ENCODE data around the gene SRP19.
A peak's percentile ranks its signal among the peaks of the same experiment; 100 is the strongest.
"Not testable (repeated sequence)": the region's sequence is repeated elsewhere in the genome, so short reads cannot be mapped to it uniquely, and the experiment has no call there.

The SRP19 gene

DNA sequence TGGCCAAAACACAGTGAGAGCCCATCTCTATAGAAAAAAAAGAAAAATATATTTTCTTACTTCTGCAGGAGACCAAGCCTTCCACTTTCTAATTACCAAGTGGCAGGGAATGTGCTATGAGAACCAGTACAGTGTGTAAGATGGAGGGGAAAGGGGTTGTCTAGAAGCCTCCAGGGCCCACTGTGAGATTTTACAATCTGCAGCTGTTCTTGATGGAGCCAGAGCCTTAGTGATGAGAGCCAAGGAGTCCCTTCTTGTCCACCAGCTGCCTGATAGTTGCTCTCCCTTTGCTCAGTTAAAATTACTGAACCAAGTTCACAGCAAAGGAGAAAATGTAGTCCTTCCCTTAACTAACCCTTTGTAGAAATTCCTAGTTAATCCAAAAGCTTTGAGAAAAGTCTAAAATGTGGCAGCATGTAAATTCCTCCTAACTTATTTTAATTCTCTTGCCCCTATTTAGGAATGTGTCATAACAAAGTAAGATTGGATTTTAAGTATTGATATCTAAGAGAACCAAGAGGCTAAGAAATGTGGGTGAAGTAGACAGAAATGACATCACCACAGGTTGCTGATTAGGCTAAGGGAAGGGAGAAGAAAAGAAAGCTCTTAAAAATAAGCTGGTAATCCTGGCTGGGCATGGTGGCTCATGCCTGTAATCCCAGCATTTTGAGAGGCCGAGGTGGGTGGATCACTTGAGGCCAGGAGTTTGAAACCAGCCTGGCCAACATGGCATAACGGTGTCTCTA, 19.3 kb downstream of the SRP19 start:
- no peaks in the 10 kb centered on the region for H3K9me3 Mint-ChIP-seq
- H3K27me3 Mint-ChIP-seq = no peaks in the 10 kb centered on the region
- CTCF ChIA-PET = interaction anchor here (0.9 to 1.5 kb wide), 6 partner anchors 32 to 116 kb away, joined by 3 to 7 read pairs (median 3); no protein-coding TSS in a partner anchor
- peaks cover 43% of the 10 kb centered on the region for H3K36me3 Mint-ChIP-seq
- H3K27ac Mint-ChIP-seq = peak overlapping the region; percentile 86
- DNase-seq = no peak
- peaks cover 50% of the 10 kb centered on the region for H3K4me1 Mint-ChIP-seq
- H3K4me3 Mint-ChIP-seq = no peak overlapping the region

DNA sequence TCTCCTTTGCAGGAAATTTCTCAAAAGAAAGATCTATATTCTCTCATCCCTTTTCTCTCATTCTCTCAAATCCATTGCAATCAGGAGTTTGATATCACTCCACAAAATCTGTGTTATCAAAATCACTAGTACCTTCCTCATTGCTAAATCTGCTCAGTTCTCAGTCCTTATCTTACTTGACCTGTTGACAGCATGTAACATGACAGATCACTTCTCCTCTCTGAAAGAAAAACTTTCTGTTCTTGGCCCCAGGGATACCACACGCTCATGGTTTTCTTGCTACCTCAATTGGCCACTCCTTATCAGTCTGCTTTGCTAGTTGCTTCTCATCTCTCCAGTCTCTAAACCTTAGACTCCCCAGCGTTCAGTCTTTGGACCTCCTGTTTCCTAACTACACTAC, 22.1 kb downstream of the SRP19 start:
- Mint-ChIP-seq H3K36me3 (peaks cover 45% of the 10 kb centered on the region), H3K27me3 (no peaks in the 10 kb centered on the region), H3K4me3 (no peak overlapping the region), H3K27ac (no peak overlapping the region), H3K4me1 (peaks cover 56% of the 10 kb centered on the region), H3K9me3 (no peaks in the 10 kb centered on the region)
- DNase-seq = no peak
- CTCF ChIA-PET = no interaction called here

DNA sequence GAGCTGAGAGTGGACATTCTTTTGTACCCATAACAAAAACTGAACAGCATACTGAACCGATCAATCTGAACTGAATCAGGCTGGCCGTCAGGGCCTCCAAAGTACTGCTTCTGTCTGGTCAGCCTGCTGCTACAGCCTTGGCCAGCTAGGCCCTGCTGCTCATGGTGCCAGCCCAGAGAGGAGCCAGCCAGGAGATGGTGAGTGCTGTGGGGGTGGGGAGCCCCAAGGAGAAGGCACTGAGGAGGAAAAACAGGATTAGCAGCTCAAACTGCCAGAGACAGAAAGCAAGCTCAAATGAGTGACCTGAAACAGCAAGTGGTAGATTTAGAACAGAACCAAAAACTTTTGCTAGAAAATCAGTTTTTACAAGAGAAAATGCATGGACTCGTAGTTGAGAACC, 23.9 kb downstream of the SRP19 start:
- H3K4me3 Mint-ChIP-seq = no peak overlapping the region
- CTCF ChIA-PET = no interaction called here
- peak overlapping the region; percentile 46 for H3K27ac Mint-ChIP-seq
- H3K36me3 Mint-ChIP-seq = peaks cover 48% of the 10 kb centered on the region
- no peaks in the 10 kb centered on the region for H3K27me3 Mint-ChIP-seq
- peaks cover 54% of the 10 kb centered on the region for H3K4me1 Mint-ChIP-seq
- DNase-seq = no peak
- peaks cover 5% of the 10 kb centered on the region for H3K9me3 Mint-ChIP-seq

DNA sequence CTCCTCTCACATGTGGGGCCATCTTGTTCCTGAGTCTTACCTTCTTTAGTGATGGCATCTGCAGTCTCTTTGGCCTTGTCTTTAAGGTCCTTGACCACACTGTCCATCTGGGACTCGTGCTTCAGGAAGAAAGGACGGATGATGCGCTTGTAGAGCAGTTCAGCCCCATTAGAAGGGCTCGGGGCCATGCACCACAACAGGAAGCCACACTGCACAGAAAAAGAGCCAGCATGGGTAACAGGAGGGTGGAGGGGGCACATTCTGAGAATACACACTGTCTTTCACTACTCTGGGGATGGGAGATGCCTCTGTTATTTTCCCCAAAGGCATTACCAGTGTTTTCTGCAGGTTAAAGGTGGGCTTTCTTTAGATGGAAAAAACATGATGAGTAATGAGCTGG, 25.9 kb downstream of the SRP19 start:
- CTCF ChIA-PET = interaction anchor here (0.6 kb wide), 1 partner anchor 35 kb away, joined by 3 read pairs; the partner anchor contains the start of gene REEP5
- peak overlapping the region; percentile 81 for H3K27ac Mint-ChIP-seq
- H3K4me3 Mint-ChIP-seq = no peak overlapping the region
- peaks cover 5% of the 10 kb centered on the region for H3K9me3 Mint-ChIP-seq
- peak; percentile 43 for DNase-seq
- H3K27me3 Mint-ChIP-seq = no peaks in the 10 kb centered on the region
- H3K36me3 Mint-ChIP-seq = peaks cover 50% of the 10 kb centered on the region
- H3K4me1 Mint-ChIP-seq = peaks cover 47% of the 10 kb centered on the region

DNA sequence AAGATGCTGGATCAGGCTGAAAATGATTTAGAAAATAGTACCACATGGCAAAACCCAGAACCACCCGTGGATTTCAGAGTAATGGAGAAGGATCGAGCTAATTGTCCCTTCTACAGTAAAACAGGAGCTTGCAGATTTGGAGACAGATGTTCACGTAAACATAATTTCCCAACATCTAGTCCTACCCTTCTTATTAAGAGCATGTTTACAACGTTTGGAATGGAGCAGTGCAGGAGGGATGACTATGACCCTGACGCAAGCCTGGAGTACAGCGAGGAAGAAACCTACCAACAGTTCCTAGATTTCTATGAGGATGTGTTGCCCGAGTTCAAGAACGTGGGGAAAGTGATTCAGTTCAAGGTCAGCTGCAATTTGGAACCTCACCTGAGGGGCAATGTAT, 31.0 kb downstream of the SRP19 start:
- H3K27ac Mint-ChIP-seq, DNase-seq, H3K9me3 Mint-ChIP-seq, CTCF ChIA-PET, H3K4me3 Mint-ChIP-seq, H3K27me3 Mint-ChIP-seq: not testable (repeated sequence)
- peaks cover 26% of the 10 kb centered on the region for H3K4me1 Mint-ChIP-seq
- peaks cover 47% of the 10 kb centered on the region for H3K36me3 Mint-ChIP-seq

DNA sequence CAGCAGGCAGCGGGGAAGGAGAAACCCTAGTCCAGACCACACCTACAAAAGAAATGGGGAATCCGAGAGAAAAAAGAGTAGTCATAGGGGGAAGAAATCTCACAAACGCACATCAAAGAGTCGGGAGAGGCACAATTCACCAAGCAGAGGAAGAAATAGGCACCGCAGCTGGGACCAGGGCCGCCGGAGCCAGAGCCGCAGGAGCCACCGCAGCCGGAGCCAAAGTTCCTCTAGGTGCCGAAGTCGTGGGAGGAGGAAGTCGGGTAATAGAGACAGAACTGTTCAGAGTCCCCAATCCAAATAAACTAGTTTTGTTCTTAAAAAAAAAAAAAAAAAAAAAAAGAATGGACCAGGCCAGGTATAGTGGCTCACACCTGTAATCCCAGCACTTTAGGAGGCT, 31.7 kb downstream of the SRP19 start:
- Mint-ChIP-seq H3K4me1 (peaks cover 19% of the 10 kb centered on the region), H3K9me3 (peaks cover 5% of the 10 kb centered on the region), H3K27ac (no peak overlapping the region), H3K36me3 (peaks cover 48% of the 10 kb centered on the region), H3K27me3 (no peaks in the 10 kb centered on the region), H3K4me3 (no peak overlapping the region)
- DNase-seq = no peak
- CTCF ChIA-PET = no interaction called here

DNA sequence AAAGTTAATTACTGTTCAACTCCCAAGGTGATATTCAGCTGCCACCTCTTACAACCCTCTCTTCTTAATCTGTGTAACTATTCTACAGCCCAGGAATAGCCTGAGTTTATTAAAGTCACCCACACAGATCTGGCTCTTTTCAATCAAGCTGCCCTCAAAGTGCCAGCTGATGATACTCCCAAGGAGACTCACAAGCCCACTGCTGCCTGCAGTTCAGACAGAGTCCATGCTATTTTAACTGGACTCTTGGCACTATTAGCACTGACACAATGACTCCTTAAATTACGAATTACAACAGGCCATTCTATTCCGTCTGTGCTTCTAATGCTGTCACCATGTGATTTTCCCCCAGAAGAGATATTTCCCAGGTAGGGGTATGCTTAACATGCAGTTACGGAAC, 34.6 kb downstream of the SRP19 start:
- H3K36me3 Mint-ChIP-seq = peaks cover 50% of the 10 kb centered on the region
- H3K9me3 Mint-ChIP-seq = no peaks in the 10 kb centered on the region
- no peak overlapping the region for H3K4me3 Mint-ChIP-seq
- DNase-seq = no peak
- H3K27me3 Mint-ChIP-seq = no peaks in the 10 kb centered on the region
- CTCF ChIA-PET = interaction anchor here (0.6 to 1.5 kb wide), 4 partner anchors 16 to 81 kb away, joined by 3 to 4 read pairs (median 3); partner anchors contain the start of gene DCP2
- peak overlapping the region; percentile 15 for H3K27ac Mint-ChIP-seq
- H3K4me1 Mint-ChIP-seq = peaks cover 5% of the 10 kb centered on the region

DNA sequence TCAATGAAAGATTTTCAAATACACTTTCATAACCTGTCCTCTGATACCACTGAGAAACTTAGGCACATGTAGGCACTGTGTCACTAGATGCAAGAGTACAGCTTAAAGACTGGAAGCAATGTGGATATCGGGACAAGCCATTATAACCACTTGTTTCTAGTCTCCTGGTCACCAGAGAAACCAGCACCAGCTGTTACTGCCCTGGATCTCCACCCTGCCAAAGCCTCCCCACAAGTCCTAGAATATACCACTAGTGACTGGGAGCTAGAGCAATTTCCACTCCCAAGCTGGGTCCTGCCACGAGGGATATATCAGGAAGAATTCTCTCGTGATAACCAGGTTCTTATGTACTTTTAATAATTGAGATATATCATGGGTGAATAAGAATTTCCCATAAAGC, 41.5 kb downstream of the SRP19 start:
- H3K27ac Mint-ChIP-seq = no peak overlapping the region
- H3K36me3 Mint-ChIP-seq = peaks cover 53% of the 10 kb centered on the region
- CTCF ChIA-PET = interaction anchor here (0.8 to 1.2 kb wide), 3 partner anchors 14 to 699 kb away, joined by 3 read pairs; no protein-coding TSS in a partner anchor
- H3K27me3 Mint-ChIP-seq = no peaks in the 10 kb centered on the region
- no peak for DNase-seq
- H3K4me1 Mint-ChIP-seq = peaks cover 10% of the 10 kb centered on the region
- H3K4me3 Mint-ChIP-seq = no peak overlapping the region
- no peaks in the 10 kb centered on the region for H3K9me3 Mint-ChIP-seq

DNA sequence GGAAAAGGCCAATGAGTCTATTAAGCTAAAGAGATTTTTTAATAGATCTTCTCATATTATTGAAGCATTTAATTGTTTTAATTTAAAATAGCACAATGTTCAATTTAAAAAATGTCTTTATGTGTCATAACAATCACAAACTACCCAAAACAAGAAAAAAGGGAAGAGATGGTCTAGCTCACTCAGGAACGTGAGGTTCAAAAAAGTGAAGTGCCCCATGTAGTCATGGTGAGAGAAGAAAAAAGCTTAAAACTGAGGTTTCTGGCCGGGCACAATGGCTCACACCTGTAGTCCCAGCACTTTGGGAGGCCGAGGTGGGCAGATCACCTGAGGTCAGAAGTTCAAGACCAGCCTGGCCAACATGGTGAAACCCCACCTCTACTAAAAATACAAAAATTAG, 43.9 kb downstream of the SRP19 start:
- Mint-ChIP-seq H3K27ac (peak overlapping the region; percentile 11), H3K36me3 (peaks cover 52% of the 10 kb centered on the region)
- H3K4me1 Mint-ChIP-seq, H3K9me3 Mint-ChIP-seq, DNase-seq, CTCF ChIA-PET, H3K27me3 Mint-ChIP-seq, H3K4me3 Mint-ChIP-seq: not testable (repeated sequence)

DNA sequence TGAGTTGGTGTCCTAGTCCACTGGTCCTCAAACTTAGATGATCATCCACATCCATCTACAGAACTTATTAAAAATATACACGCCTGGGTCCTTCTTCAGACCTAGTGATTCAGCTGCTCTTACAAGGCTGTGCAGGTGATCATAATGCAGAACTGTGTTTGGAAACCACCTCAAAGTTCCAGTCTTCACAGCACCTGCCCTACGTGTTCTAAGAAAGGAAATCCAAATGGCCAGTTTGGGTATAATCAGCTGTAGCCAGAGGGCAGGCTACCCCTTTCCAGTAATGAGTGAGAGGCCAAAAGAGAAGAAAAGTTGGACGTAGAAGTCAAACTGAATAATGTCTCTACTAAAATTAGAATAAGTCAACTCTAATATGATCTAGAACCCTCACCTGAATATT, 45.5 kb downstream of the SRP19 start:
- CTCF ChIA-PET = interaction anchor here (1.1 to 1.5 kb wide), 2 partner anchors 15 to 215 kb away, joined by 3 read pairs; no protein-coding TSS in a partner anchor
- no peak overlapping the region for H3K27ac Mint-ChIP-seq
- H3K4me1 Mint-ChIP-seq = peaks cover 14% of the 10 kb centered on the region
- peaks cover 53% of the 10 kb centered on the region for H3K36me3 Mint-ChIP-seq
- H3K4me3 Mint-ChIP-seq = no peak overlapping the region
- DNase-seq = no peak
- no peaks in the 10 kb centered on the region for H3K9me3 Mint-ChIP-seq
- no peaks in the 10 kb centered on the region for H3K27me3 Mint-ChIP-seq

DNA sequence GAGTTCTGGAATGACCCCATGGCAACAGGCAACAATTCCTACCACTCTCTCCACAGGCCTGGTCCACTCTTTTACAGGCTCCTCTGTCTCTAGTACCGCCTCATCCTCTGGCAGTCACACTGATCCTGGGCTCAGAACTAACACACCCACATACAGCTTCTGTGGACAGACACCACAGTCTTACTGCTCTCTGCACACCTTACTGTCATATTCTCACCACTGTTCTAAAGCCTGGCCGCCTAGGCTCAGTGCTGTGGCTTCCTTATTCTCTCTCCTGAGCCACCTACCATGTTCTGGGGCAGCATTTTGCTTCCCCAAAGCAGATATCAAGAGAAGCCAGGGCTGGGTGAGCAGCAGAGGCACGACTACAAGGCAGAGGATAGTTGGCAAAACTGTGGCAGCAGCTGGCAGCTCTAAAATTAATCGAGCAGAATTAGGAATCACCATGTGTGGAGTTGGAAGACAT, 46.1 kb downstream of the SRP19 start:
- H3K9me3 Mint-ChIP-seq = no peaks in the 10 kb centered on the region
- H3K4me1 Mint-ChIP-seq = peaks cover 18% of the 10 kb centered on the region
- no peak overlapping the region for H3K4me3 Mint-ChIP-seq
- CTCF ChIA-PET = interaction anchor here (1.1 to 1.5 kb wide), 2 partner anchors 14 to 215 kb away, joined by 3 read pairs; no protein-coding TSS in a partner anchor
- H3K27ac Mint-ChIP-seq = no peak overlapping the region
- no peaks in the 10 kb centered on the region for H3K27me3 Mint-ChIP-seq
- no peak for DNase-seq
- peaks cover 53% of the 10 kb centered on the region for H3K36me3 Mint-ChIP-seq

DNA sequence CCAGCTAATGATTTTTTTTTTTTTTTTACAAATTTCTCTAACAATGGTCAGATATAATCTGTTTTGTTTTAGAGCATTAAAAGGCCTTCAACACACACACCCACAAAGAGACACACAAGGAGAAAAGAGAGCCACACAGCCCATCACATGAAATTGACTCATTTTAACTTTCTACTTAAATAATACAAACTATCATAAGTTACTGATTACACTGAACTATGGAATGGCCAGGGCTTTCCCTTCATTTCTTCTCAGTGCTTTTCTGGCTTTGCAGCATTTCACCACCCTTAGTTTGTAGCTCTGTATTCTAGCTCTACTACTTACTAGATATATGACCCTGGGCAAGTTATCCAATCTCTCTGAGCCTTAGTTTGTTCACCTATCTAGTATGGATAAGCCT, 47.8 kb downstream of the SRP19 start:
- no peak overlapping the region for H3K4me3 Mint-ChIP-seq
- peaks cover 1% of the 10 kb centered on the region for H3K9me3 Mint-ChIP-seq
- CTCF ChIA-PET = no interaction called here
- peaks cover 56% of the 10 kb centered on the region for H3K36me3 Mint-ChIP-seq
- peaks cover 29% of the 10 kb centered on the region for H3K4me1 Mint-ChIP-seq
- H3K27ac Mint-ChIP-seq = no peak overlapping the region
- DNase-seq = no peak
- no peaks in the 10 kb centered on the region for H3K27me3 Mint-ChIP-seq

DNA sequence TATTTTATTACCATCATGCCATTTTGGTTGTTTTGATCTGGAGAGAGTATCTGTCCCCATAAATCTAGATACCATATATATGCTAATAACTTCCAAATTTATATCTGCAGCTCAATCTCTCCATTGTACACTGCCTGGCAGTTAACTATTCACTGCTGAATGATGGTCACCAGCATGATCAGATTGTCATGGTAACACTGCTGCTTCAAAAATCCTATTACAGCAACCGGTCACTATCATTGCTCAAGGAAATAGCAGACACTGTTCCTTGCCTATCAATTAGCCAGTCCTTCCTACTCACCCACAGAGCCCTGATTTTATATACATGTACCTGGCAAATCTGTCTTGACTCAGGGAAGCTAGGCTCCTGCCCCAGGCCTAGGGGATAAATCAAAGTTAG, 49.4 kb downstream of the SRP19 start:
- H3K4me1 Mint-ChIP-seq = peaks cover 33% of the 10 kb centered on the region
- no peak overlapping the region for H3K27ac Mint-ChIP-seq
- peaks cover 61% of the 10 kb centered on the region for H3K36me3 Mint-ChIP-seq
- H3K4me3 Mint-ChIP-seq = no peak overlapping the region
- DNase-seq = no peak
- H3K27me3 Mint-ChIP-seq = no peaks in the 10 kb centered on the region
- peaks cover 1% of the 10 kb centered on the region for H3K9me3 Mint-ChIP-seq
- CTCF ChIA-PET = interaction anchor here (0.6 to 1.0 kb wide), 2 partner anchors 10 to 608 kb away, joined by 3 to 5 read pairs; no protein-coding TSS in a partner anchor

DNA sequence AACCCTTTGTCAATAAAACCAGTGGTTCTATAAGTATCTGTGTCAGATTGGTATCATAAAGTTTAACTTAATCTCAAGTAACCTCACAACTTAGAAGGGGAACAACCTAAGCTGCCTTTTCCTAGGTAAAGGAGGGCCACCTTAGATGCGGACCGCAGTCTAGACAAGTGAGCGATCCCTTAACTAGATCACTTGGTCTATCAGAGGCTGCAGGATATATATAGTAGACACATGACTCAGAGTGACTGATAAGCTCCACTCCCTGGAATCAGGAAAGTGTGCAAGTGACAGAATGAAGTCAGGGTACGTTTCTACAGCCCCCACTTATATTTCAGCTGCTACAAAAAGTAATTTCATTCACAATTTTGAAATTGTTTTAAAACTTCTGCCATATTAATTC, 53.5 kb downstream of the SRP19 start:
- H3K27me3 Mint-ChIP-seq = no peaks in the 10 kb centered on the region
- H3K9me3 Mint-ChIP-seq = peaks cover 1% of the 10 kb centered on the region
- peaks cover 66% of the 10 kb centered on the region for H3K4me1 Mint-ChIP-seq
- H3K36me3 Mint-ChIP-seq = peaks cover 75% of the 10 kb centered on the region
- H3K4me3 Mint-ChIP-seq = no peak overlapping the region
- DNase-seq = no peak
- no peak overlapping the region for H3K27ac Mint-ChIP-seq
- CTCF ChIA-PET = interaction anchor here (0.7 to 0.9 kb wide), 3 partner anchors 9 to 156 kb away, joined by 3 to 4 read pairs (median 3); no protein-coding TSS in a partner anchor

DNA sequence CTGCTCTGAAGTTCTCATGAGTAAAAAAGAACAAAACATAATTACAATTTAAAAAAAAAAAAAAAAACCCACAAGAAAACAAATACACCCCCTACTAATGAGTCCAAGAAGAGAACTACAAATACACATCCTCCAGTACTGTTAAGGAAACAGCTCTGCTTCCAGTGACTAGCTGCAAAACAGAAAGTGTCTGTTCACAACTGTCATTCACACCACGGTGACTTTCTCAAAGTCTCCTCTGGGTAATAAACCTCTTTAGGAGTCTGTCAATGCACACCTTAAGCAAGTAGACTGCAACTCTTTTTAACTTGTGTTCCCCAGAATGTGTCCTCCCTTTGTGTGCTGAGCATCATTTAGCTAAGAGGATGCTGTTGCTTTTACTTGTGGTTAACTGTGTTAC, 54.7 kb downstream of the SRP19 start:
- Mint-ChIP-seq H3K36me3 (peaks cover 70% of the 10 kb centered on the region), H3K27me3 (peaks cover under 1% of the 10 kb centered on the region), H3K27ac (peak overlapping the region; percentile 81), H3K9me3 (peaks cover 1% of the 10 kb centered on the region), H3K4me3 (no peak overlapping the region), H3K4me1 (peaks cover 75% of the 10 kb centered on the region)
- CTCF ChIA-PET = interaction anchor here (0.8 to 1.6 kb wide), 5 partner anchors 9 to 20 kb away, joined by 3 to 4 read pairs (median 3); no protein-coding TSS in a partner anchor
- DNase-seq = no peak
